Hepatocyte (in vitro differentiated cells): ENCODE results near the gene LYPD4.

Source experiments
- EZH2 ChIP-seq: fragments of 200-600 bp; sonication (generic); IDR thresholded peaks from 2 replicates; pipeline ENCODE4 v1.6.1; 2016; ENCODE audit warnings: antibody characterized with exemption, mild to moderate bottlenecking, borderline replicate concordance
- EZH2phosphoT487 ChIP-seq: fragments of 200-600 bp; sonication (generic); IDR thresholded peaks from one replicate; pipeline ENCODE4 v1.6.1; 2018; ENCODE audit warnings: antibody characterized with exemption, mild to moderate bottlenecking, low read depth, moderate library complexity; ENCODE audit not compliant: unreplicated experiment, severe bottlenecking
- TF ChIP-seq, protein P1 (sequence below): fragments of 200-600 bp; sonication (generic); IDR thresholded peaks from 2 replicates; pipeline ENCODE4 v1.5.1; 2016; ENCODE audit warnings: antibody characterized with exemption, mild to moderate bottlenecking; ENCODE audit not compliant: poor library complexity

DNA sequence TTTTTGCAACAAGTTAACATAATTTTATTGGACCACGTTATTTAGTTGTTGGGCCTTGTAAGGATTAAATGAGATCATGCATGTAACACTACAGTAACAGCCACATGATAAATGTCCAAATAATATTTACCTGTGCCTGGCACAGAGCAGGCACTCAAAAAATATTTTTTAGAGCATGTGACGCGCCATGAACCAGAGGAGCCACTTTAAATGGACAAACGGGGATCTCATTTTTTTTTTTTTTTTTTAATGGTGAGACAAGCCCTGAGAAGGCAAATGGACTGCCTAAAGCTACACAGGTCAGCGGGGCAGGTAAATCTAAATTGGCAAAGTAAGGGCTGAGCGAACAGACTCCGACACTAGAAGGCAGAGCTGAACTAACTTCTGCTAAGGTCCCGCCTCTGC, 14.7 kb upstream of the LYPD4 start:
- TF ChIP-seq, protein P1, sequence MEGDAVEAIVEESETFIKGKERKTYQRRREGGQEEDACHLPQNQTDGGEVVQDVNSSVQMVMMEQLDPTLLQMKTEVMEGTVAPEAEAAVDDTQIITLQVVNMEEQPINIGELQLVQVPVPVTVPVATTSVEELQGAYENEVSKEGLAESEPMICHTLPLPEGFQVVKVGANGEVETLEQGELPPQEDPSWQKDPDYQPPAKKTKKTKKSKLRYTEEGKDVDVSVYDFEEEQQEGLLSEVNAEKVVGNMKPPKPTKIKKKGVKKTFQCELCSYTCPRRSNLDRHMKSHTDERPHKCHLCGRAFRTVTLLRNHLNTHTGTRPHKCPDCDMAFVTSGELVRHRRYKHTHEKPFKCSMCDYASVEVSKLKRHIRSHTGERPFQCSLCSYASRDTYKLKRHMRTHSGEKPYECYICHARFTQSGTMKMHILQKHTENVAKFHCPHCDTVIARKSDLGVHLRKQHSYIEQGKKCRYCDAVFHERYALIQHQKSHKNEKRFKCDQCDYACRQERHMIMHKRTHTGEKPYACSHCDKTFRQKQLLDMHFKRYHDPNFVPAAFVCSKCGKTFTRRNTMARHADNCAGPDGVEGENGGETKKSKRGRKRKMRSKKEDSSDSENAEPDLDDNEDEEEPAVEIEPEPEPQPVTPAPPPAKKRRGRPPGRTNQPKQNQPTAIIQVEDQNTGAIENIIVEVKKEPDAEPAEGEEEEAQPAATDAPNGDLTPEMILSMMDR: no peak
- TF ChIP-seq EZH2: no peak
- TF ChIP-seq EZH2phosphoT487: no peak
